NCI-H82 (cell line): ENCODE results near the gene SERHL2.
A peak's percentile ranks its signal among the peaks of the same experiment; 100 is the strongest.
"Not testable (repeated sequence)": the region's sequence is repeated elsewhere in the genome, so short reads cannot be mapped to it uniquely, and the experiment has no call there.

Source experiments
- DNase-seq: peaks from one replicate; lab custom pipeline; 2025; lab: John Stamatoyannopoulos, UW

SERHL2 gene

DNA sequence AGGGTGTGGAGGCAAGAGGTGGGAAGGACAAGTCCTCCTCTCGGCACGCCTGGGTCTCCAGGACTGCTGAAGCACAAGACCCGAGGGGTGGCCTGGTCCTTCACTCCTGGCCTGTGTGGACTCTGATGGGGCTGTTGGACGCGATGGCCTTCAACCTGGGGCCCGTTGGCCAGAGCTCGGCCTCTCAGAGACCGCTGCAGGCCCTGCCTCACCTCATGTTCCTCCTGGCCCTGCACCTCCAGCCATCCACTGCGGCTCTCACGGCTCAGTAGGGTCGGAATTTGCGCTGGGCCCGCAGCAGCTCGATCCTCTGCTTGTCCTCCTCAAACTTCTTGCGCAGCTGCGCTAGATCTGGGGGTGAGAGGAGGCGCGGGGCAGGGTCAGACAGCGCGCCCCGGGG lies 20.7 kb downstream of the SERHL2 start:
- not testable (repeated sequence) for DNase-seq

DNA sequence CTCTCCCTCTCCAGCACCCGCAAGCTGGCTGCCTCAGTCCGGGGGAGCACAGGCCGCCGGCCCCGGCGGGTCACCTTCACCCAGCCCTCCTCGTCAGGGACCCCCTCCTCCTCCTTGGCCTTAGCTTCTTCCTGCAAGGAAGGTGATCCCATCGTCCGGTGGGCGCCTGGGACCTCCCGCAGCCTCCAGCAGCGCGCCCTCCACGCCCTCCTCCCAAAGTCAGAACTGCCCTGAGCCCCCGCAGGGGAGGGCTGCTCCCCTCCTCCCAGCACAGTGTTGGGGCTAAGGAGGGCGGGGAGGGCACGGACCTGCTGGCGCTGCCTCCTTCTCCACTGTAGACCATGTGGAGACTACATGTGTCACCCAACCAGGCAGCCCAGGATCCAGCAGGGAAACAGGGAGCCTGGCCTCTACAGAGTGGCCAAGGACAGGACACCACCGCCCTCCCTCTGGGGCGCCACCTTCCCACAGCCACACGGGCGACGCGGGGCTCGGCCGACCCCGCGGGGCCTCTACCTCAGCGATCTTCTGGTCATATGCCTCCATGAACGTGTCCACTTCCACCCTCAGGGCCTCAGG lies 22.3 kb downstream of the SERHL2 start:
- not testable (repeated sequence) for DNase-seq

GRCh38 chr22:42577141-42577540 lies 23.4 kb downstream of the SERHL2 start:
- not testable (repeated sequence) for DNase-seq

DNA sequence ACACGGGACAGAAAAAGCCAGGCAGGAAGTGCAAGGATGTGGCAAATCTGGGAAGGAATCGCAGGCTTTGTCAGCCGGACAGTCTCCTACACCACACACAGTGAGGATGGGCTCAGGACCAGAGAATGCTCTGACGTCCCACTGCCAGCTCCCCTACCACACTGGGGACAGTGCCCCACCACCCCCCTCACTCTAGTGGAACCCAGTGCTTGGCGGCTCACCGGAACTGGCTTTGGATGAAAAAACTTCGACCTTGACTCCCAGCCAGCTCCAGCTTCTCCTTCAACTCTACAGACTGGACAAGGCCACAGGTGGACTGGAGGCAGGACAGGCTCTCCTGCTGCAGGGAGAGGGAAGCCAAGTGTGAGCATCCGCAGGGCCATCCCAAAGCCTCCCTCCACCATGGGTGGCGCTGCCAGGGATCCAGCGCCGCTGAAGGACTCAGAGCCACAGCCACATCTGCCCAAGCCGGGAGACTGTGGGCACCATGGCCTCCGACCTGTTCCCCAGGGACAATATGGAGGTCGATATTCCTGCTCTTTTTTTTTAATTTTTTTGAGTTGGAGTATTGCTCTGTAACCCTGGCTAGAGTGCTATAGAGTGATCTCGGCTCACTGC lies 24.0 kb downstream of the SERHL2 start:
- DNase-seq = no peak

DNA sequence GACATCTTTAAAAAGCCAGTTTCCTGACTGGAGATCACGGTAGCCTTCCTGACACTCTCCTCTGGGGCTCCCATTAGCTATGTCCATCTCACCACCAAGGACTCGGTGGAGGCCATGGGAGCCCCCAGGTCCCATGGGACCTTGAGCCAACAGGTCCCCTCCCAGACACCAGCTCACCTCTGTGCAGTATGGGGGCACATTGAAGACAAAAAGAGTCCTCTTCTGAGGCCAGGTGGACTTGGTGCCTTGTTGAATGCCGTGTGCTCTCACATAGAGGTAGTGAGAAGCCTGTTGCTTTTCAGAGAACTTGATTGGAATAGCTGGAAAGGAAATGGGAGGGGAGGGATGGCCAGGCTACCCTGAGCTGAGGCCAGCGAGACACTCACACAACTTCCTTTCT lies 26.3 kb downstream of the SERHL2 start:
- not testable (repeated sequence) for DNase-seq

DNA sequence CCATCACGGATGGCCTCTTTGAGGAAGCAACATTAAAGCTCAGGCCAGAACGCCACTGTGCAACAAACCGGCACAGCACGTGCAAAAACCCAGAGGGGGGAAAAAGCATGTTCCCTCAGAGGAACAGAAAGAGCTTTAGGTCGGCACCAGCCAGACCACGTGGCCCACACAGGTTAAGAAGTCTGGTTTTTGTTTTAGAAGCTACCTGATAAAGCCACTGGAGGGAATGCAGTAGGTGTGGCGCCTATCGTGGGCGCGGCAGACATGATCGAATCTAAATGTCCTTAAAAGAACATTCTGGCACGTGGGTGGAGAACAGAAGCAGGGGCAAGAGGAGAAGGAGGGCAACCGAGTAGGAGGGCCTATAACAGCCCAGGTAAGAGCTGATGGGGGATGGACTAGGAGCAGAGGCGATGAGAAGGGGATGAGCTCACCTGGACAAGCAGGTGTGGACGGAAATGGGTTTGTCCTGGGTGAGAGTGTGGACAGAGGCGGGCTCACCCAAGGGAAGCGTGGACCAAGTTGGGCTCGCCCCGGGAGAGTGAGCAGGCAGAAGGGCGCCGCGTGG lies 27.5 kb downstream of the SERHL2 start:
- DNase-seq = not testable (repeated sequence)

- DNase-seq = peak; percentile 84
These were observed 28.3 kb downstream of the SERHL2 start for GRCh38 chr22:42581762-42582716.

- DNase-seq = no peak
These were observed 29.2 kb downstream of the SERHL2 start for GRCh38 chr22:42582987-42583386.

GRCh38 chr22:42584364-42584940 lies 30.7 kb downstream of the SERHL2 start:
- DNase-seq = no peak

DNA sequence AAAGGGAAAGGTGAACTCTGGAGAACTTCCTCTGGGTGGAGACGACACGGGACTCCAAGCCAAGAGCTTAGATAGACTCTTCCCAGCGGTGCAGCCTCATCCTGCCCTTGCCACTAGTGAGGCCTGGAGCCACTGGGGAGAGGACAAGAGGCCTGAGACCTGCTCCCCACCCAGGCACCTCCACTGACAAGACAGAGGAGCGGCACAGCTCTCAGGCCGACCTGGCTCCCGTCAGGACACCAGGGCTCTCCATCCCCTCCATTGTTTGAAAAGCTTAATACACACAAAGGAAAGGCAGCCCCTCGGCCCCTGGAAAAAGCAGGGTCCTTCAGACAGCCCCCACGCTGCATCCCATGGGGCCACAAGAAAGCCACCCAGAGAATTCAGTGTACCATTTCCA lies 31.3 kb downstream of the SERHL2 start:
- DNase-seq = no peak

- DNase-seq = no peak
These were observed 32.6 kb downstream of the SERHL2 start for GRCh38 chr22:42586381-42586780.

- DNase-seq = no peak
These were observed 33.9 kb downstream of the SERHL2 start for GRCh38 chr22:42587588-42588175.

DNA sequence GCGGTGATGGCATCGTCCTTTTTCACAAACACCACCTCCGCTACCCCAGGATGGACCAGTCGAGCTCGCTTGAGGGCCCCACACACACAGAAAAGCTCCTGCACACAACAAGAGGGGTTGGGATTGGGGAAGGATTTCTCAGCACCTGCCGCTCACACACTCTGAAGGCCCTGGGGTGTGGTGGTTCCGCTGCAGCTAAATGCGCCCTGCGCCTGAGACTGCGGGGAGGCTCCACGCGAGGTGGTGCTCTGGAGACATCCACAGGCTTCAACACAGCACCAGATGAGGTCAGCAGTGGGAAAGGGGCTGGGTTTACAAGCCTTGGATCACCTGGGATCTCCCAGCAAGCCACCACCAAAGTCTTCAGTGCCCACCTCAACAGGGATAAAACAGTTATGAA lies 38.2 kb downstream of the SERHL2 start:
- no peak for DNase-seq

DNA sequence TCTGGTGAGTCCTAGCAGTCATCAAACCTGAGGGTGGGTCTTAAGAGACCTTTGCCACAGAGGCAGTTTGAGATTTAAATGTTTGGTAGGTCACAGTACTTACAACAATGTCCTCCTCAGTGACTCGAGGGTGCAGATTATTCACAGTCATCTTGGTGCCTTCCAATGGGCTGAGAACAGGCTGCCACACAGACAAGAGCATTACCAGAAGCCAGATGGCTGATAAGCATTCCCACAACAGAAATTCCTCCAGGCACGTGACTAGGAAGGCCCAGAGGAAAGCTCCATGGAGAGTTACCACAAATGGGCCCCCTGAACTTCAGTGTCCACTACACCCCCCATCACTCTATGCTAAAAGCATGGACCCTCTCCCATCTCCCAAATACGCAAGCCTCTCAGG lies 41.7 kb downstream of the SERHL2 start:
- DNase-seq = no peak

- DNase-seq = no peak
These were observed 42.6 kb downstream of the SERHL2 start for GRCh38 chr22:42596336-42596735.

DNA sequence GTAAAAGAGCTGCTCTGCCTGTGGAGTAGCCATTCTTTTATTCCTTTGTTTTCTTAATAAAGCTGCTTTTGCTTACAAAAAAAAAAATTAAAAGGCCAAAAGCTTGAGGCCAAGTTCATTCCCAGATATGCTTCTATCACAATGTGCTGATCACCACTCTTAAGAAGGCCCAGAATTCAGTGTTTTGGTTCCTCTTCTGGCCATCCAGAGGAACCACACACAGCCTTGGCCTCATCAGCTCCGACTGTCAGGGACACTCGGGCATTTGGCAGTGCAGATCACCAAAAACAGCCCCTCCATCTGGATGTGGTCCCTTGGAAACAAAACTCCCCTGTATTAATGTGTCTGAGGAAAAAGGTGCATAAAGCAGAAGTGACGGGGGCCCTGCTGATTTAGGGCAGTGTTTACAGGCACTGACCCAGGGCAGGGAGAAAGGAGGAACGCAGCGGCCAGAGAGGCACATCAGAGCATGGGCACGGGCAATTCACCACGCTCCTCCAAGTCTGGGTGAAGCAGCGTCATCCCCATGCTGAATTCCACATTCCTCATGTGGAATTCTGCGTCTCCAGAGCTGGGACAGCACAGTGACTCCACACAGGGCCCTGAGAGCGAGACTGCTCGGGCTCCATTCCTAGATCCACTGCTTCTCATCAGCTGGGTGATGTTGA lies 43.2 kb downstream of the SERHL2 start:
- DNase-seq = no peak

DNA sequence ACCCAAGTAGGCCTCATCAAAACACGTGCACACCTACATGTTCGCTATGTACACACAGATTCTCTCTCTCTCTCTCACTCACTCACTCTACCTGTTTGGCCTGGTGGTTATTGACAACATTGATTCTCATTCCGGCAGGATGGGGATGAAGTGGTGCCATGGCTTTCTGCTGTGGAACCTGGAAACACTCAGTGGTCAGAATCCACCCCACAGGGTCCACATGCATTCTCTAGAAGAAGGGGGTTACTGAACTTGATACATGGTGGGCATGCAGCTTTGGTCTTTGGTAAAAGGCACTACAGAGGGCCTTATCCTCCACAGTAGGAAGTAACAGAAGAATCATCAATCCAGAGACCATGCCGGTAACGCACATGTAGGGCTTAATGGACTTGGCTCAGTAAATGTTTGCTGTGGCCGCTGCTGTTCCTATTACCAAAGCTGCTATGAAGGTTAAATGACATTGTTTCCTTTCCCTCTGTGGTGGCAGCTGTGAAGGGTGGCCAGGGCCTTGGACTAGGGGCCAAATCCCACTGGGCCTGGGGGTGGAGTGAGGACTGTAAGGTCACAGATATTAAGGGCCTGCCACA lies 48.2 kb downstream of the SERHL2 start:
- no peak for DNase-seq

DNA sequence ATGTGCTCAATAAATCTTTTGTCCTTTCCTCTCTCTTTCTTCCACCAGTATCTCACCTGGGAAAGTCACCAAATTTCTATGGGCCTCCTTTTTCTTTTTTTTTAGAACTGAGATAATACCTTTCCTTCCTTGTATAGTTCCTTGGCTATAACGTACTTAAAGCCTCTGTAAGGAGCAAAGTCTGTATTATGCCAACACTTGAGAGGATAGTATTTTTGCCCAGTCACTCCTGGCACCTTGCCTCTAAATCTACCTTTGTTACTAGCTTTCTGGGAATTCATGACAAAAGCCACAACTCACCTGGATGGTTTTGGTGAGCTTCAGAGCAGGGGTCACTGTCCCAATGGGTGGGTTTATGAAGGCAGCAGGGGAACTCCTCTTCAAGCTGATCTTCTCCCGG lies 48.7 kb downstream of the SERHL2 start:
- no peak for DNase-seq

- no peak for DNase-seq
These were observed 49.7 kb downstream of the SERHL2 start for GRCh38 chr22:42603427-42603826.

DNA sequence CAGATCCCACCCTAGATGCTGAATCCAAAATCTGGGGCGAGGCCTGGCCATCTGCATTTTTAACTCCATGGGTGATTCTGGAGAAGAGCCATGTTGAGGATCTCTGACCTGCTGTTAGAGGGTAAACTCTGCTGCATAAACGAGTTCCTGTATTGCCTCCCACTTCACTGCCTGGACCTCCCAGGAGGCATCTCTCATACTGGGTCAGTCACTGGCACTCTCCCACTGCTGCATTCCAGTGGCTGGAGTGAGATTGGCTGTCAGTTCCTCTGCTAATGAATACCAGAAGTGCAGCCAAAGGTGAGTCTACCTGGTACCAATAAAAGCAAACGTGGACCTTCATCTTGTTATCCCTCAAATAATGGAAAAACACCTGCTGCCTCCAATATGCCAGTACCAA lies 50.6 kb downstream of the SERHL2 start:
- no peak for DNase-seq

GRCh38 chr22:42607641-42608040 lies 53.9 kb downstream of the SERHL2 start:
- DNase-seq = not testable (repeated sequence)
